ENCODE results near the gene LDLRAD4.

The LDLRAD4 gene

GRCh38 chr18:13548106-13548819 lies 329.7 kb downstream of the LDLRAD4 start:
- no peak for DNase-seq (ENCODE audit: low read depth in 2 of 2)

DNA sequence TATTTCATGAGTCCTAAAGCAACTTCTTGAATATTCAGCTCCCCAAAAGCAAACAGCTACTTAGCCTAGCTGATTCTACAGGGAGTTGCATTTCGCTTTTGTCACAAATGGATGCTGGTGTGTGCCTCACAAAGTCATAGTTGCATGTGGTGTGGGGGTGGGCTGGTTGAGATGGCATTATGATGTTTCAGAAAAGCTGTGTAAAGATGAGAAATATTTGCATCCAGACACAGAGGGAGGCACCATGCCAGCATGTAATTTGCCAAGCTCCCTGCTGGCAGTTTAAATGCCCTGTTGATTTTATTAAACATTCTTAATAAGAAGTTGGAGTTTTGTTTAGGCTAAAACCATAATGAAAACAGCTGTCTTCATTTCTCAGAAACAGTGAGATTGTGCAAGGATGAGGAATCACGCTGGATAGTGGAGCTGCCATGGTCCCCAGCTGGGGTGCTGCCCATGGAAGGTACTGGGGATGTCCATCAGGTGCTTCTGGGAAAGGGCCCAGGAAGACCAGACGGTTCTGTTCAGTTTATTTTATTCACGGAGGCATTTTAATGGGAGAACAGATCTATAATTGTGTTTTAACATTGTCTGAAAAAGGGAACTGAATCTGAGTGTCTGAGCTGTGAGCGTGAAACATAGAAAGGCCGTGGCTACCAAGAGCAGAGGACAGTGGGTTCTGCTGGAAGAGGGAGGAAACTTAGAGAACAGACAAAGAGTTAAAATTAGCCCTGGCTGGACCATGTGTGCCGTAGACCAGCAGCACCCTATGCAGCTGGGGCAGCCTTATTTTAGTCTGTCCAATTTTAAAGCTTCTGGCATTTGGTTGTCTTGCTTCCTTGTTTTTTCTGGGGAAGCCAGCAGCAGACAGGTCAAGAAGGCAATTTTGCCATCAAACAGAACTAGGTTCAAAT lies 330.7 kb downstream of the LDLRAD4 start:
- no peak for DNase-seq (ENCODE audit: low read depth in 2 of 2)

- no peak for DNase-seq (ENCODE audit: low read depth in 2 of 2)
These were observed 331.3 kb downstream of the LDLRAD4 start for GRCh38 chr18:13549880-13550232.

- DNase-seq (ENCODE audit: low read depth in 2 of 2) = no peak
These were observed 332.1 kb downstream of the LDLRAD4 start for GRCh38 chr18:13550418-13551304.

DNA sequence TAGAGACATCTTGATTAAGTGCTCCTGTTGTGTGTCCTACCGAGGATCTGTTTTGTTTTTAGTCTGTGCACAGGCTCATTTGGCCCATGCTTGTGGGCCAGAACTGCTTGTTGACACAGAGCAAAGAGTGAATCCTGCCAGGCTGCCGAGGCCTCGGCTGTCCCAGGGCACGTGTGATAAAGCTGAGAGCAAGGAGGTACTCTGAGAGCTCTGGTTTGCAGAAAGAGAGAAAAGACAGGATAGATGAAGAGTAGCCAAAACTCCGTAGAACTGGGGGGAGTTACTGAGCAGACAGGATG lies 332.7 kb downstream of the LDLRAD4 start:
- no peak for DNase-seq (ENCODE audit: low read depth in 2 of 2)

DNA sequence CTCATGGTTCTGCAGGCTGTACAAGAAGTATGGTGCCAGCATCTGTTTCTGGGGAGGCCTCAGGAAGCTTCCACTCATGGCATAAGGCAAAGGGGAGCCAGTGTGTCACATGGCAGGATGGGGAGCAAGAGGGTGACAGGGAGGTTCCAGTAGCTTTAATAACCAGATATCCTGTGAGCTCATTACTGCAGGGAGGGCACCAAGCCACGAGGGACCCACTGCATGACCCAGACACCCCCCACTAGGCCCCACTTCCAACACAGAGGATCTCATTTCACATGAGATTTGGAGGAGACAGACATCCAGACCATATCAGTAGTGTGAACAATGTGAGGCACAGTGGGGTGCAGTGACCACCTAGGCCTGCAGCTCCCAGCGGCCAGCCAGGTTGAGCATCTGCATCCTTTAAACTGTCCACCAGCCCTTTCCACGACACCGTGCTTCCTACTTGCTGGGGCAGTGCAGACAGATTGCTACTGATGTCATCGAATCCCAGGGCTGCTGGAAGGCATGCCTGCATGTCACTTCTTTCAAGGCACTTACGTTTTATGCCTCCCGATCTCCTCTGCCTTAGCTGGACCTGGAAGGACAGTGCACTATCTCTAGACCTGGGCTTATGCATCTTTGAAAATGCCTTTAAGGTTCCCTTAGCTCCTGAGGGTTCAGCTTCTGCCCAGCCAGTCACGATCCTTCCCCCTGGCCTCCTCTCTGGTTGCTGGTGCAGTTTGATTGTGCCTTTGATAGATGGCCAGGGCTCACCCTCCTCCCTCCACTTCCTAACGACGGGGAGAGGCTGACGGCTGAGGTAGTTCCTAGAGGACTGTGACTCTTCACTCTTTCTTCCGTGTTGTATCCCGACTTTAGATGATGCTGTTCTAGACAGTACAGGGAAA lies 333.5 kb downstream of the LDLRAD4 start:
- DNase-seq (ENCODE audit: low read depth in 2 of 2) = no peak

- DNase-seq (ENCODE audit: low read depth in 2 of 2) = no peak
These were observed 334.9 kb downstream of the LDLRAD4 start for GRCh38 chr18:13553449-13553848.

GRCh38 chr18:13555192-13555591 lies 336.6 kb downstream of the LDLRAD4 start:
- no peak for DNase-seq (ENCODE audit: low read depth in 2 of 2)

DNA sequence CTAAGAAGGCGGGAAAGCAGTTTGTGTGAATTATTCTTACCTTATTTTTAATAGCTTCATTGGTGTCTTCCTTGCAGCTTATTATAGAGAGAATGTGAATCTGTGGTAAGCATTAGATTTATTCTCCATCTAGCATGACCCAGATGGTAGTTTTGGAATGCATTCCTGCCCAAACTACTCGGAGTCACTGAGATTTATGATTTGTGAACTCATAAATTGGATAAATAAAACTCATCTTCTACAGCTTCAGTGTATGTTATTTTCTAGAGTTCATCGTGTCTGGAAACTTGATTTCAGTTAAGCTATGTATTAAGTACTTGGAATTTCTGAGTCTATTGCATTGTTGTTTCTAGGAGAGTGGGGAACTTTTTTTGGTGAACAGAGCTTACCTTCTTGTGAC lies 337.3 kb downstream of the LDLRAD4 start:
- DNase-seq (ENCODE audit: low read depth in 2 of 2) = no peak

- DNase-seq (ENCODE audit: low read depth in 2 of 2) = no peak
These were observed 337.9 kb downstream of the LDLRAD4 start for GRCh38 chr18:13556502-13556901.

GRCh38 chr18:13558124-13558523 lies 339.6 kb downstream of the LDLRAD4 start:
- DNase-seq (ENCODE audit: low read depth in 2 of 2) = no peak

DNA sequence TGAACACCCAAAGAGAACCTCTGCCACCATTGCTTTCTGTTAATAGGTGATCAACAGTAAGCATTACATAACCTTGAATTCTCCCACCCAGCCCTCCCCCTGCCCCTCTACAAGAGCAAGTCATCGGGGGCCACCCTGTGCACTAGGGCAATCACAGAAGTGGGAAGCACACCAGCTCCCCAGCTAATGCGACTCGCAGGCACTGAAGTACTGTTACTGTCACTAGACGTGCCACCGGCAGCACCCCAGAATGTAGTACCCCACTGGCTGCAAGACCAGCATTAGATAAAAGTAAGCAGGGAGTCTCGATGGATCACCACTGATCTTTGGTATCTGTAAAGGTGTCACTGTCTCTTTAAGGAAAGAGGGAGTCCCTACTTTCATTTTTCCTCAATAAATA lies 340.2 kb downstream of the LDLRAD4 start:
- no peak for DNase-seq (ENCODE audit: low read depth in 2 of 2)

- no peak for DNase-seq (ENCODE audit: low read depth in 2 of 2)
These were observed 341.2 kb downstream of the LDLRAD4 start for GRCh38 chr18:13559754-13560153.

- DNase-seq (ENCODE audit: low read depth in 2 of 2) = no peak
These were observed 341.7 kb downstream of the LDLRAD4 start for GRCh38 chr18:13560306-13560705.

DNA sequence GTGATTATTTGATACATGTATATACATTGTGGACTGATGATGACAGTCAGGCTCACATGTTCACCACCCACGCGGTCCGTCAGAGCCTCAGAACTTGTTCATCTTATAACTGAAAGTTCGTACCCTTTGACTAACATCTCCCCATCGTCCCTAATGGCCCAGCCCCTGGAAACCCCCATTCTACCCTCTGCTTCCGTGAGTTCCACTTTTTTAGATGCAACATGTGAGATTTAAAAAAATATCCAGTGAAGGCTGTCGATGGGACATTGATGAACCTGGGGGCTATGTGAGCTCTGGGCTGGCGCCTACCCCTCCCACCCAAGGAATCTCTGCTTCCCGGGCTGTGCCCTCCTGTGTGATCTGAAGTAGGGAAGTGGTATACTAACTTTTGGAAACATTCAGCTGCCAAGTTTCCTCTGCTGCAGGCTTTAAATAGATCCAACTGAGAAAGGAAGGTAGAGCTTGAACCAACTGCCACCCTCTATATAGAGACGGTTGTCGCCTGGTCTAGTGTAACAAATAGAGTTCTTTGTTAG lies 344.0 kb downstream of the LDLRAD4 start:
- peak; percentile 84 to 86 for DNase-seq (ENCODE audit: low read depth in 2 of 2)

- no peak for DNase-seq (ENCODE audit: low read depth in 2 of 2)
These were observed 344.8 kb downstream of the LDLRAD4 start for GRCh38 chr18:13563390-13563805.

GRCh38 chr18:13564579-13564978 lies 346.0 kb downstream of the LDLRAD4 start:
- no peak for DNase-seq (ENCODE audit: low read depth in 2 of 2)

DNA sequence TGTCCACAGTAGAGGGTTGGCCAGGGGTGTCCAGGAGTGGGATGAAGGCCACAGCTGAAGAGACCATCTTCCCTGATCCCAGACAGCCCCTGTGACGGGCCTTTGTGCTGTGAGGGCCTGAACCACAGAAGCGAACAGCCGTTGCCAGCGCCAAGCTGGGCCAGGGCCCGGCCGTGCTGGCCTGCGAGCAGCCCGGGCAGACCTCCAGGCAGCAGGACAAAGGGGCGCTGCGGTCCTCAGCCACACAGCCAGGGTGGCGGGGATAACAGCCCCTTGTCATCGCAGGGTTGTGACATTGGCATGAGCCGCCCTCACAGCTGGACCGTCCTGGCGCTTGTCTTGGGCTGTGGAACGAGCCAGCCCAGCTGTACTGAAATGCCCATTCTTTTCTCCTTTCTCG lies 346.7 kb downstream of the LDLRAD4 start:
- no peak for DNase-seq (ENCODE audit: low read depth in 2 of 2)

DNA sequence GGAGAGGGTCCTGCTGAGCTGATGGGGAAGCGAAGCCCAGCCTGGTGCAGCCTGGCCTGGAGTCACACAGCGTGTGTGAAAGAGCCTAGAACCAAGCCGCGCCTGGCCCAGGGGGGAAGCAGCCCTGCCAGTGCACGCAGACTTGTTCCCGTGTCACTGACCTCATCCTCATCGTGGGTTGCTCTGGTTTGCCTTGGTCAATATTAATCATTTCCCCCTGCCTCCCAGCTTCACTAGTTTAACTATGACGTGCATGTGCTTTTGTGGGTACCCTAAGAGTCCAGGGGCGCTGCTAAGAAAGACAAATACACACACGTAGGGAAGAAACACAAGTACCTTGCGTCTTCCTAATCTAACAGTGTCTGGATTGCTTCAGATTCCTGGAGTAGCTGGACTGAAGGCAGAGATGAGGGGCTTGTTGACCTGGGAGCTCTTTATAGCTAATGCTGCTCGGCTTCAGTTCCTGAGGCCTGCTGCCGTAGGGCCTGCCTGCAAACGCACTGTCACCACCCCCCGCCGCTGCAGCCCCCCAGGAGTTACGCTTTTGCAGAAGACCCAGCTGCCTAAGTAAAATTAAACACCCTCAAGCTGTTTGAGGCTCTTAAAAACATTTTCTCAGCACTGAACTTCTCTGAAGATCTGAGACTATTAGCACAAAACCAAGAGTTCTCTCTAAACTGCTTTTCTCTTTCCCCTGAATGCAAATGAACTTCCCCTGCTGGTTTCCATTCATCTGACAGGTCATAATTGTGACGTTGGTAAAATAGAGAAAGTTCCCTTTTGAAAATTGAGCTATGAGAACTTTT lies 348.6 kb downstream of the LDLRAD4 start:
- peak; percentile 45 to 51 for DNase-seq (ENCODE audit: low read depth in 2 of 2)
